OCI-LY7 (cell line): Measurements from ENCODE around the gene CA12. TPM values are rescaled to one million over a fixed set of nuclear protein-coding genes. Genes with fewer than 3 reads are reported as not detected.
"Not testable (repeated sequence)": the region's sequence is repeated elsewhere in the genome, so short reads cannot be mapped to it uniquely, and the experiment has no call there.

Experiments
- BruUV-seq: library from RNA; stranded (reverse); fragments of 400-500 nt; replicated peaks from 2 replicates; lab custom pipeline; 2021; lab: Mats Ljungman, UMichigan
- CTCF ChIA-PET: fragments of 300-600 bp; sonication (Branson Sonifier 250); formaldehyde crosslinking; loops from one replicate; lab custom pipeline; 2022; ENCODE audit warnings: antibody characterized with exemption; ENCODE audit not compliant: unreplicated experiment; lab: Charles Lee
- POLR2A ChIA-PET: fragments of 300-600 bp; sonication (Branson Sonifier 250); formaldehyde crosslinking; loops from one replicate; lab custom pipeline; 2022; ENCODE audit warnings: antibody characterized with exemption; lab: Charles Lee
- DNase-seq: peaks from one replicate; pipeline ENCODE4 v3.0.0-alpha.2; 2015; ENCODE audit warnings: low spot score
- H2AFZ ChIP-seq: fragments of 200-600 bp; sonication (generic), shearing (Covaris generic); 2 replicates; pipeline ENCODE4 v1.6.1; 2014; ENCODE audit warnings: mild to moderate bottlenecking, antibody characterized with exemption, low read length, moderate library complexity
- H3K27ac ChIP-seq: fragments of 200-600 bp; sonication (generic); 2 replicates; pipeline ENCODE4 v1.5.1; 2014; ENCODE audit warnings: mixed run types, low read depth, mild to moderate bottlenecking, moderate library complexity, low read length, inconsistent platforms; ENCODE audit not compliant: poor library complexity, severe bottlenecking
- H3K36me3 ChIP-seq: fragments of 200-600 bp; sonication (generic); 2 replicates; pipeline ENCODE4 v1.6.1; 2014; ENCODE audit warnings: mild to moderate bottlenecking, antibody characterized with exemption, low read length, moderate library complexity, mixed read lengths; ENCODE audit not compliant: insufficient read depth
- H3K4me1 ChIP-seq: fragments of 200-600 bp; sonication (generic); 2 replicates; pipeline ENCODE4 v1.5.1; 2014; ENCODE audit warnings: mild to moderate bottlenecking, low read length; ENCODE audit not compliant: insufficient read depth, poor library complexity, severe bottlenecking
- H3K4me2 ChIP-seq: fragments of 200-600 bp; sonication (generic); 2 replicates; pipeline ENCODE4 v1.6.1; 2014; ENCODE audit warnings: mild to moderate bottlenecking, low read length
- H3K4me3 ChIP-seq: fragments of 200-600 bp; sonication (generic); 2 replicates; pipeline ENCODE4 v1.5.1; 2014; ENCODE audit warnings: mild to moderate bottlenecking, low read depth, low read length; ENCODE audit not compliant: poor library complexity, severe bottlenecking
- H3K79me2 ChIP-seq: fragments of 200-600 bp; sonication (generic); 2 replicates; pipeline ENCODE4 v1.6.1; 2016; ENCODE audit warnings: low read depth, mild to moderate bottlenecking, low read length, moderate library complexity, mixed read lengths; ENCODE audit not compliant: insufficient read depth
- H3K9me2 ChIP-seq: fragments of 200-600 bp; sonication (generic); 2 replicates; pipeline ENCODE4 v1.6.1; 2016; ENCODE audit warnings: mild to moderate bottlenecking, low read length, mixed read lengths; ENCODE audit not compliant: insufficient read depth
- H3K9me3 ChIP-seq: fragments of 200-600 bp; sonication (generic); 2 replicates; pipeline ENCODE4 v1.6.1; 2014; ENCODE audit warnings: mild to moderate bottlenecking, mixed run types, low read length, mixed read lengths
- H4K20me1 ChIP-seq: fragments of 200-600 bp; sonication (generic); 2 replicates; pipeline ENCODE4 v1.6.1; 2014; ENCODE audit warnings: mild to moderate bottlenecking, antibody characterized with exemption, low read length, moderate library complexity, mixed read lengths; ENCODE audit not compliant: insufficient read depth
- CTCF ChIP-seq: fragments of 200-600 bp; sonication (generic); conservative IDR thresholded peaks from 2 replicates; pipeline ENCODE4 v1.5.1; 2014; ENCODE audit warnings: mild to moderate bottlenecking, antibody characterized with exemption, low read length, moderate library complexity, mixed read lengths
- EZH2phosphoT487 ChIP-seq: fragments of 200-600 bp; sonication (generic); IDR thresholded peaks from 2 replicates; pipeline ENCODE4 v1.6.1; 2018; ENCODE audit warnings: low read depth, borderline replicate concordance, mild to moderate bottlenecking, mixed run types, antibody characterized with exemption, low read length, moderate library complexity, mixed read lengths
- intact Hi-C: fragments of 100-400 bp; cut with micrococcal nuclease; formaldehyde crosslinking; loops from one replicate; pipeline ENCODE4 v1.10.0; 2022; ENCODE audit not compliant: unreplicated experiment
- total RNA-seq, 2 experiments: library from RNA; depleted of rRNA in 1 of 2; stranded (reverse); fragments of >200 nt in 1 of 2; shearing (Covaris generic) in 1 of 2; gene quantifications; 2 replicates each; pipeline ENCODE4 v1.2.3, GENCODE V29; 2014 to 2022

The CA12 gene
- total RNA-seq, 2 experiments from 2014 or later, result not detected

- H3K9me2 ChIP-seq, BruUV-seq, POLR2A ChIA-PET, H3K4me3 ChIP-seq, H3K27ac ChIP-seq, H3K4me2 ChIP-seq, H3K4me1 ChIP-seq, H3K9me3 ChIP-seq, H3K79me2 ChIP-seq, H4K20me1 ChIP-seq, CTCF ChIA-PET, H2AFZ ChIP-seq, H3K36me3 ChIP-seq, intact Hi-C loops, DNase-seq: not testable (repeated sequence)
These were observed 61.2 kb downstream of the CA12 start for GRCh38 chr15:63320446-63320845.

- intact Hi-C loops, result no loop called here
- POLR2A ChIA-PET, result interaction anchor here (1.4 kb wide), 1 partner anchor 9 kb away, joined by 3 read pairs; no protein-coding TSS in a partner anchor
- Histone ChIP-seq H3K4me2 (no peak overlapping the region), H3K79me2 (no peaks in the 10 kb centered on the region), H3K9me2 (no peaks in the 10 kb centered on the region), H3K36me3 (no peaks in the 10 kb centered on the region), H3K4me3 (no peak overlapping the region), H3K27ac (no peak overlapping the region), H3K9me3 (no peaks in the 10 kb centered on the region), H2AFZ (no peak overlapping the region), H3K4me1 (no peaks in the 10 kb centered on the region), H4K20me1 (no peaks in the 10 kb centered on the region)
- TF ChIP-seq EZH2phosphoT487 (no peak), CTCF (no peak)
- CTCF ChIA-PET, result no interaction called here
- no TSS peak for BruUV-seq
- no peak for DNase-seq
These were observed 62.6 kb downstream of the CA12 start for GRCh38 chr15:63319065-63319464.

- Histone ChIP-seq H3K4me1 (no peaks in the 10 kb centered on the region), H2AFZ (no peak overlapping the region), H4K20me1 (no peaks in the 10 kb centered on the region), H3K9me2 (no peaks in the 10 kb centered on the region), H3K79me2 (no peaks in the 10 kb centered on the region), H3K9me3 (no peaks in the 10 kb centered on the region), H3K4me2 (no peak overlapping the region), H3K36me3 (no peaks in the 10 kb centered on the region), H3K4me3 (no peak overlapping the region), H3K27ac (no peak overlapping the region)
- no peak for DNase-seq
- intact Hi-C loops, result no loop called here
- ChIA-PET CTCF (no interaction called here), POLR2A (interaction anchor here (1.4 kb wide), 1 partner anchor 8 kb away, joined by 3 read pairs; no protein-coding TSS in a partner anchor)
- TF ChIP-seq EZH2phosphoT487 (no peak), CTCF (no peak)
- no TSS peak for BruUV-seq
These were observed 63.3 kb downstream of the CA12 start for GRCh38 chr15:63318344-63318743.
